ENCODE data around the gene PHF13.

The PHF13 gene

DNA sequence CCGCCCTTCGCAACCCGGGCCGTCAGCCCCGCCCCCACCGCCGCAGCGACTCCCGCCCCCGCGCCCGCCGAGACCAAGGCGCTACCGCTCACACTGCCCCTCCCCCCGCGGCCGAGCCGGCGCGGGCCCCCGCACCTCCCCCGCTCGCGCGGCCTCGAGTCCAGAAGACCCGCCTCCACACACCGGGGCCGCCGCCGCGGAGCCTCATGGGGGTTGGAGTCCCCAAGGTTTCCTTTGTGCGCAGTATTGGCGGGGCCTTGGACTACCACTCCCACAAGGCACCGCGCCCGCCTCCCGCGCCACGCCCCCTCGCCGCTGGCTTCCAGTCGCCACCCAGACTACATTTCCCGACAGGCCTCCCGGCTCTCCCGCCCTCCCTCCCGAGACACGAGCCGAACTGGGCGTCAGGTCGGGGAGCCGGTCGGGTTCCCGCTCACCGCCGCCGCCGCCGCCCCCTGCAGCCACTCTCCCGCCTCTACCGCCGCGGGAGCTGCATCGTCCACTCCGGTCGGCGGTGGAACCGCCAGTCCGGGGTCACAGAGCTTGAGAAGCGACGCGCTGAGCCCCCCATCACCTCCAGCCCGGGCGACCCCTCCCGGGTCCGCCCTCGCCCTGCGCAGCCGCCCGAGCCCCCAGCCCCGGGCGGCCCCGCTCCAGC is at the start of gene PHF13:
Gene PHF13 (plus strand): TSS at position 371 of the 658 bp plus-strand sequence. CDS start 336 bp downstream, outside the sequence.
- DNase-seq = peak; percentile 100

- no peak for DNase-seq
These were observed 44.5 kb upstream of the PHF13 start for GRCh38 chr1:6569033-6569432.

- no peak for DNase-seq
These were observed 43.4 kb upstream of the PHF13 start for GRCh38 chr1:6570100-6570499.

DNA sequence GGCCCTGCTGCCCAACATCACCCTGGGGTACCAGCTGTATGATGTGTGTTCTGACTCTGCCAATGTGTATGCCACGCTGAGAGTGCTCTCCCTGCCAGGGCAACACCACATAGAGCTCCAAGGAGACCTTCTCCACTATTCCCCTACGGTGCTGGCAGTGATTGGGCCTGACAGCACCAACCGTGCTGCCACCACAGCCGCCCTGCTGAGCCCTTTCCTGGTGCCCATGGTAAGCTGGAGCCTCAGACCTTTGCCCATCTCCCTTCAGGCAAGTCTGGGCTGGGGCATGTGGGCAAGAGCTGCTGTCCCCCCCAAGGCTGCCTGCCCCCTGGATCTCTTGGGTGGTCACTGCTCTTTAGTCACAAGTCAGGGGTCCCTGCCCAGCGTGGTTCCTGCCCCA is 42.5 kb upstream of the PHF13 start:
- DNase-seq = no peak

DNA sequence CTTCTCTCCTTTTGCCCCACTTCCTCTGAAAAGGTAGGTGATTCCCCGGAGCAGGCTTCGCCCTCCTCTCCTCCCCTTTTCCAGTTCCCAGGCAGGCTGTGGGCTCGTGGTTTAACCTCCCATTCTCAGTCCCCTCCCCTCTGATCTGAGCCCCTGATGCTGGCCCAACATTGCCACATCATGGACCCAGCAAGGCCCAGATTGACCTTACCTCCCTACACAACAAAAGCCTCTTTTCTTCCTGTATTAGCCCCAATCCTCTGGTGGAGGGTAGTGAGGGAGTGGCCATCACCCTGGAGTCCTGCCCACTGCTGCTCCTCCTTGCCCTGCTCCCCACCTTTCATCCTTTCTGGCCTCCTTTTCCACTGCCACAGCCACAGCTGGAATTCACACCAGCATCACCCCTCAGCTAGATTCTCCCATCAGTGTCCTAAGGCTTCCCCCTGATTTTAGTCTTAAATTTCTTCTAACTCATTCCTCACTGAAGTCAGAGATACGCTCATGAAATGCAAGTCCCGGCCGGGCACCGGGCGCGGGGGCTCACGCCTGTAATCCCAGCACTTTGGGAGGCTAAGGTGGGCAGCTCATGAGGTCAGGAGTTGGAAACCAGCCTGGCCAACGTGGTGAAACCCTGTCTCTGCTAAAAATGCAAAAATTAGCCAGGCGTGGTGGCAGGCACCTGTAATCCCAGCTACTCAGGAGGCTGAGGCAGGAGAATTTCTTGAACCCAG is 40.7 kb upstream of the PHF13 start:
- DNase-seq = no peak

GRCh38 chr1:6574025-6574620 is 39.4 kb upstream of the PHF13 start:
- no peak for DNase-seq

DNA sequence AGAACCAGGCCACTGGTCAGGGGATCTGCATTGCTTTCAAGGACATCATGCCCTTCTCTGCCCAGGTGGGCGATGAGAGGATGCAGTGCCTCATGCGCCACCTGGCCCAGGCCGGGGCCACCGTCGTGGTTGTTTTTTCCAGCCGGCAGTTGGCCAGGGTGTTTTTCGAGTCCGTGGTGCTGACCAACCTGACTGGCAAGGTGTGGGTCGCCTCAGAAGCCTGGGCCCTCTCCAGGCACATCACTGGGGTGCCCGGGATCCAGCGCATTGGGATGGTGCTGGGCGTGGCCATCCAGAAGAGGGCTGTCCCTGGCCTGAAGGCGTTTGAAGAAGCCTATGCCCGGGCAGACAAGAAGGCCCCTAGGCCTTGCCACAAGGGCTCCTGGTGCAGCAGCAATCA is 38.7 kb upstream of the PHF13 start:
- no peak for DNase-seq

GRCh38 chr1:6577831-6578525 is 35.6 kb upstream of the PHF13 start:
- DNase-seq = no peak

- no peak for DNase-seq
These were observed 34.7 kb upstream of the PHF13 start for GRCh38 chr1:6578624-6579373.

DNA sequence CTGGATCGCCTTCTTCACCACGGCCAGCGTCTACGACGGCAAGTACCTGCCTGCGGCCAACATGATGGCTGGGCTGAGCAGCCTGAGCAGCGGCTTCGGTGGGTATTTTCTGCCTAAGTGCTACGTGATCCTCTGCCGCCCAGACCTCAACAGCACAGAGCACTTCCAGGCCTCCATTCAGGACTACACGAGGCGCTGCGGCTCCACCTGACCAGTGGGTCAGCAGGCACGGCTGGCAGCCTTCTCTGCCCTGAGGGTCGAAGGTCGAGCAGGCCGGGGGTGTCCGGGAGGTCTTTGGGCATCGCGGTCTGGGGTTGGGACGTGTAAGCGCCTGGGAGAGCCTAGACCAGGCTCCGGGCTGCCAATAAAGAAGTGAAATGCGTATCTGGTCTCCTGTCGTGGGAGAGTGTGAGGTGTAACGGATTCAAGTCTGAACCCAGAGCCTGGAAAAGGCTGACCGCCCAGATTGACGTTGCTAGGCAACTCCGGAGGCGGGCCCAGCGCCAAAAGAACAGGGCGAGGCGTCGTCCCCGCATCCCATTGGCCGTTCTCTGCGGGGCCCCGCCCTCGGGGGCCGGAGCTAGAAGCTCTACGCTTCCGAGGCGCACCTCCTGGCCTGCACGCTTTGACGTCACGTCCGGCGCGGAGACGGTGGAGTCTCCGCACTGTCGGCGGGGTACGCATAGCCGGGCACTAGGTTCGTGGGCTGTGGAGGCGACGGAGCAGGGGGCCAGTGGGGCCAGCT is 34.0 kb upstream of the PHF13 start, which contains the start of gene ZBTB48:
Gene ZBTB48 (plus strand): TSS at position 621 of the 745 bp plus-strand sequence. CDS start 616 bp downstream, outside the sequence.
- DNase-seq = peak; percentile 99

- no peak for DNase-seq
These were observed 33.4 kb upstream of the PHF13 start for GRCh38 chr1:6580119-6580592.

GRCh38 chr1:6580593-6581409 is 32.7 kb upstream of the PHF13 start:
- DNase-seq = no peak

- no peak for DNase-seq
These were observed 31.8 kb upstream of the PHF13 start for GRCh38 chr1:6581561-6582305.

GRCh38 chr1:6582370-6582769 is 31.2 kb upstream of the PHF13 start:
- DNase-seq = no peak

DNA sequence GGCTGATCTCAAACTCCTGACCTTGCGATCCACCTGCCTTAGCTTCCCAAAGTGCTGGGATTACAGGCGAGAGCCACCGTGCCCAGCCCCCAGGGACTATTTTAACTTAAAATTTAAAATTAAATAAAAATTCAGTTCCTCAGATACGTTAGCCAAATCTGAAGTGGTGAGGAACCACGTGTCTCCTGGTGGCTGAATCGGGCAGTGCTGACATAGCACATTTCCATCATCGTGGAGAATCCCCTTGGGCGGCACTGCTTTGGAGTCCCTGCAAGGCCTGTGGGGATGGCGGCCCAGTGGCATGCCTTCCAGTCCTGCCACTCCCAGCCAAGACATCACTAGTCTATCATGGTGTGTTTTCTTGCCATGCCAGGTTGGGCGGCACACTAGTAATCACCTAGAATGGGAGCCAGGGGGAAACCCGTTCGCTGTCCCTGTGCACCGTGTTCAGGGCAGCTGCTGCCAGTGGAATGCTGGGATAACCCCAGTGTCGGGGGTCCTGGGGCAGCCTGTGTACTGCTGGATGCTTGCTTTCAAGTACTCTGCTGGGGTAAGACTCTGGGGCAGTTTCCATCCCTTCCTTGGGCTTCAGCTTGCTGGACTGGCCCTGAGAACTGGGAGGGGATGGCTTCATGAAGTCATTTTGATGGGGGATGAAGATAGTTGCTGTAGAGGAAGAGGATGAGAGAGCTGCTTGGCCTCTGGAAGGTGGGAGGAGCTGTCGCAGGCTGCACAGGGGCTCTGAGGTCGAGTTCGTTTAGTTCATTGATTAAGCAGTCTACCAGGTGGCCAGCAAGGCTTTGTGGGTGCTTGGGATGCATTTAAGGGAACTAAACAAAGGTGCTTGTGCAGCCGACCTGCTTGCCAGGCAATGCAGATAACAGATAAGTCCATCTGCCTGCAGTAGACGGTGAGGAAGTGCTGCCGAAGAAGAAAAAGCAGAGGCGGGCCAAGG is 29.1 kb upstream of the PHF13 start:
- DNase-seq = no peak

GRCh38 chr1:6585081-6585722 is 28.3 kb upstream of the PHF13 start:
- no peak for DNase-seq

DNA sequence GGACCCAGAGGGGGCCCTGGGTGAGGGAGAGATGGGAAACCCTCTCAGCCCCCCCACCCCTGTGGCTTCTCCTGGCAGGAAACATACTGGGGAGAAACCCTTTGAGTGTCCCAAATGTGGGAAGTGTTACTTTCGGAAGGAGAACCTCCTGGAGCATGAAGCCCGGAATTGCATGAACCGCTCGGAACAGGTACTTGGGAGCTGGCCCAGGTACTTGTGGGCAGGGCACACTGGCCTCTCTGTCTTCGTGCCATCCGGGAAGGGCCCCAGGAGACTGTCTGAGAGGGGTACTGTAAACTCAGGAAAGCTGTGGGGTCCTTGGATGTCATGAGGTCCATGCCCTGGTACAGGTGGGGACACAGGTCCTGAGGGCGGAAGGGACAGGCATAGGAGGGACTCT is 27.7 kb upstream of the PHF13 start:
- no peak for DNase-seq

DNA sequence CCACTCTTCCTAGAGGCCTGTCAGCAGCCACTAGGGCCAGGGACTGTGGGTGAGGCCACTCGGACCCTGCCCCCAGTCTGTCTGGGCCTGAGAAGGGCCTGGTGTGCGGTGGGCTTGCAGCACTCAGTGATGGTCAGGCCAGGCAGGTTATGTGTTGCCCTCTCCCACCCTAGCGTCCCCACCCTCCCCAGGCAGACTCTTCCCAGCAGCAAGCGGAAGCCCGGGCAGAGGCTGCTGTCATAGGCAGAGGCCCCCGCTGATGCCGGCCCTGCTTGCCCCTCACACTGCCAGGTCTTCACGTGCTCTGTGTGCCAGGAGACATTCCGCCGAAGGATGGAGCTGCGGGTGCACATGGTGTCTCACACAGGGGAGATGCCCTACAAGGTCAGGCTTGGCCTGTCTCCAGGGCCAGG is 27.1 kb upstream of the PHF13 start:
- no peak for DNase-seq

Measured in activated CD4-positive, alpha-beta T cell treated with anti-CD3 and anti-CD28 coated beads for 48 hours (primary cell).